Panc1 (cell line): ENCODE results near the gene PDLIM7.
A peak's percentile ranks its signal among the peaks of the same experiment; 100 is the strongest.

ENCODE experiments used
- CTCF ChIP-seq: fragments of 450-650 bp; IDR thresholded peaks from 2 replicates; pipeline ENCODE4 v1.5.1; 2017; ENCODE audit warnings: mild to moderate bottlenecking
- POLR2AphosphoS5 ChIP-seq: IDR thresholded peaks from 2 replicates; pipeline ENCODE4 v1.6.1; 2012; ENCODE audit warnings: mild to moderate bottlenecking, low read depth, low read length, moderate library complexity
- REST ChIP-seq, 2 experiments: IDR thresholded peaks; 2 replicates each; pipeline ENCODE4 v1.6.1; 2011 to 2012; ENCODE audit warnings: low read depth in 2 of 2, control low read depth in 1 of 2, low read length in 1 of 2, mild to moderate bottlenecking in 1 of 2, moderate library complexity in 1 of 2; ENCODE audit not compliant: insufficient read depth in 1 of 2
- SIN3A ChIP-seq: IDR thresholded peaks from 2 replicates; pipeline ENCODE4 v1.6.1; 2012; ENCODE audit warnings: low read depth, mild to moderate bottlenecking, low read length, moderate library complexity, borderline replicate concordance; ENCODE audit not compliant: insufficient read depth
- TCF7L2 ChIP-seq: IDR thresholded peaks from 2 replicates; pipeline ENCODE4 v1.6.1; 2011; ENCODE audit warnings: mild to moderate bottlenecking, low read depth, low read length, inconsistent platforms

GRCh38 chr5:177491429-177491945 is 5.9 kb downstream of the PDLIM7 start:
- TF ChIP-seq CTCF (peak; percentile 99), POLR2AphosphoS5 (0 out of 2 replicates have a peak, but pooled peaks have one; percentile 37), TCF7L2 (no peak), SIN3A (no peak), REST (IDR thresholded peaks at IDR 0.05; ENCODE audit: insufficient read depth in 1 of 2, low read depth in 2 of 2, low read length in 1 of 2) (no peak)
